ENCODE data around the gene AMER3. TPM values are rescaled to one million over a fixed set of nuclear protein-coding genes. Genes with fewer than 3 reads are reported as not detected.
A peak's percentile ranks its signal among the peaks of the same experiment; 100 is the strongest.

Gene AMER3
- polyA plus RNA-seq, 1 of the 3 experiments (the other 2 are of a cell fraction): under 0.01 TPM

DNA sequence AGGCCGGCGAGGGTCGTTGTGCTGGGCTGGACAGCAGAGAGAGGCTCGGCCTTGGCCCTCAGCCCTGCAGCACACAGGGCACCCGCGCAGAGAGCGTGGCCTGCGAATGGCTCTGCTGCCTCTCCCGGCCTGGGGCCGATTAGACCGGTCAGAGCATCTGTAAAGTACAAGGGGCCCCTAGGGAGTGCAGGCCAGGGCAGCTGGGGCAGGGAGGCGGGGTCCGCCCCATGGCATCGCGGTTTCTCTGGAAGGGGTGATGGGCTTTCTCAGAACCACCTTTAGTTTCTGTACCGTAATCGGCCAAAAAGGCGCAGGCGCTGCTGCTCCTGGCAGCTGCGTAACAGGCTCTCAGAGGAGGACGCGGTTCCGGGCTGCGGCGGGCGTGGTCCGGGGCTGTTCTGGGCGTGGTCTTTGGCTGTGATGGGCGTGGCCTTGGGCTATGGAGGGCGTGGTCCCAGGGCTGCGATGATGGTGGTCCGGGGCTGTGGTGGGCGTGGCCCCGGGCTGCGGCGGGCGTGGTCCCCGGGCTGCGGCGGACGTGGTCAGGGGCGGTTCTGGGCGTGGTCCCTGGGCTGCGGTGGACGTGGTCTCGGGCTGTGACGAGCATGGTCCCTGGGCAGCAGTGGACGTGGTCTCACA is 27.9 kb upstream of the AMER3 start:
- peak; percentile 58 for TF ChIP-seq CHD2 (IDR thresholded peaks at IDR 0.05; ENCODE audit: low read length, partially characterized antibody)
- no peak for TF ChIP-seq SMC3 (IDR thresholded peaks at IDR 0.05; ENCODE audit: low read depth, low read length)
- TF ChIP-seq POLR2AphosphoS5 (IDR thresholded peaks at IDR 0.05; ENCODE audit: low read depth, low read length): peak; percentile 65
- TF ChIP-seq MXI1 (IDR thresholded peaks at IDR 0.05; ENCODE audit: low read depth, low read length): no peak; the same call in none of the 2 replicates
- no peak for TF ChIP-seq FOSL2 (IDR thresholded peaks at IDR 0.05; ENCODE audit: borderline replicate concordance, low read depth)
- peak; percentile 58 for TF ChIP-seq NRF1 (IDR thresholded peaks at IDR 0.05; ENCODE audit: low read depth, low read length)
- peak; percentile 16; the same call in 1 of the 2 replicates for TF ChIP-seq RAD21 (IDR thresholded peaks at IDR 0.05; ENCODE audit: low read length)
- 0 out of 2 replicates have a peak, but pooled peaks have one; percentile 16 for TF ChIP-seq TAF1 (IDR thresholded peaks at IDR 0.05; ENCODE audit: borderline replicate concordance, low read depth, low read length)
- WGBS (ENCODE audit: low lambda C conversion rate): 0% methylated on average over 6 of the region's 48 CpGs
- DNase-seq: peak; percentile 96
- Histone ChIP-seq H3K27ac (ENCODE audit: low read depth in 2 of 2, low read length in 1 of 2) (peak overlapping the region in 1 of 2 experiments; percentile 64; a peak in 2 of 4 replicates), H3K9ac (peak overlapping the region; percentile 65), H2AFZ (ENCODE audit: low read depth) (peak overlapping the region; percentile 90), H3K9me2 (no peaks in the 10 kb centered on the region), H3K27me3 (ENCODE audit: insufficient read depth) (no peaks in the 10 kb centered on the region), H3F3A (replicated peaks; ENCODE audit: insufficient read depth) (no peaks in the 10 kb centered on the region), H3K4me1 (ENCODE audit: control insufficient read depth in 1 of 2, insufficient read depth in 2 of 2, low read depth in 1 of 2, low read length in 1 of 2) (peaks cover 0 to 25% of the 10 kb centered on the region in 2 experiments; a peak in 2 of 4 replicates), H3K36me3 (replicated peaks in 1 of 2; ENCODE audit: control insufficient read depth in 1 of 2, insufficient read depth in 2 of 2, low read length in 1 of 2) (no peaks in the 10 kb centered on the region), H3K4me3 (ENCODE audit: low read depth in 2 of 2, low read length in 1 of 2) (peak overlapping the region; percentile 46 to 62), H3K79me2 (ENCODE audit: insufficient read depth) (no peaks in the 10 kb centered on the region), H3K4me2 (peak overlapping the region; percentile 88), H3K9me3 (no peaks in the 10 kb centered on the region), H4K20me1 (ENCODE audit: insufficient read depth) (no peaks in the 10 kb centered on the region)
- ChIA-PET CTCF (interaction anchor here (0.9 to 1.8 kb wide), 4 partner anchors 11 to 237 kb away, joined by 3 to 7 read pairs (median 4); no protein-coding TSS in a partner anchor), POLR2A (interaction anchor here (3.1 kb wide), 1 partner anchor 16 kb away, joined by 20 read pairs; no protein-coding TSS in a partner anchor)

DNA sequence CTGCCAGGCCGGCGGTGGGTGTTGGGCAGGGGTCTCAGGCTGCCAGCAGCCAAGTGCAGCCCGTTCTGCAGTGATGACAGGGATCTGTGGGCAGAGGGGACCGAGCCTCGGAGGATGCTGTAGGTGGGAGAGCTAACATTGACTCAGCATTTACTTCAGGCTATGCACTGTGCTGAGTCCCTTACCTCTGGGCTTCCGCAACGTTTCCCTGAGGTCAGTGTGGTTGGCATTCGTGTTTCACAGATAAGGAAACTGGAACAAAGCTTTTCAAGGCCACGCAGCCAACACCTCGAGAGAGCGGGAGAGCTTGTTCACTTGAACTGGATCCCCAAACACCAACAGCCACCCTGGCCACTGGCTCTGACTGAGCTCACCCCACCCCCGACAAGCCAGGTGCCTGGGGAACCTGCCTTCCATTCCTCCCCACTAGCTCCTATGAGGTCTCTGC is 27.3 kb upstream of the AMER3 start:
- Histone ChIP-seq H3K27me3 (ENCODE audit: insufficient read depth) (no peaks in the 10 kb centered on the region), H3K36me3 (replicated peaks in 1 of 2; ENCODE audit: control insufficient read depth in 1 of 2, insufficient read depth in 2 of 2, low read length in 1 of 2) (no peaks in the 10 kb centered on the region), H3K27ac (ENCODE audit: low read depth in 2 of 2, low read length in 1 of 2) (peak overlapping the region in 1 of 2 experiments; percentile 11; a peak in 1 of 4 replicates), H4K20me1 (ENCODE audit: insufficient read depth) (no peaks in the 10 kb centered on the region), H3K9ac (no peak overlapping the region), H3K79me2 (ENCODE audit: insufficient read depth) (no peaks in the 10 kb centered on the region), H3F3A (replicated peaks; ENCODE audit: insufficient read depth) (no peaks in the 10 kb centered on the region), H3K4me2 (peak overlapping the region; percentile 88), H3K9me3 (no peaks in the 10 kb centered on the region), H3K4me1 (ENCODE audit: control insufficient read depth in 1 of 2, insufficient read depth in 2 of 2, low read depth in 1 of 2, low read length in 1 of 2) (peaks cover 0 to 25% of the 10 kb centered on the region in 2 experiments; a peak in 2 of 4 replicates), H3K4me3 (ENCODE audit: low read depth in 2 of 2, low read length in 1 of 2) (peak overlapping the region; percentile 46 to 62), H2AFZ (ENCODE audit: low read depth) (no peak overlapping the region), H3K9me2 (no peaks in the 10 kb centered on the region)
- CTCF ChIA-PET: interaction anchor here (0.9 to 1.8 kb wide), 4 partner anchors 11 to 236 kb away, joined by 3 to 7 read pairs (median 4); no protein-coding TSS in a partner anchor
- POLR2A ChIA-PET: interaction anchor here (3.1 kb wide), 1 partner anchor 16 kb away, joined by 20 read pairs; no protein-coding TSS in a partner anchor
- 56% methylated on average over 5 of the region's 12 CpGs for WGBS (ENCODE audit: low lambda C conversion rate)
- DNase-seq: no peak
- no peak for TF ChIP-seq EP300 (IDR thresholded peaks at IDR 0.05; ENCODE audit: borderline replicate concordance in 1 of 2, low read depth in 1 of 2, low read length in 1 of 2)
- TF ChIP-seq MEF2A (IDR thresholded peaks at IDR 0.05; ENCODE audit: borderline replicate concordance, low read depth): no peak
- no peak for TF ChIP-seq RFX5 (IDR thresholded peaks at IDR 0.05; ENCODE audit: low read length)
- TF ChIP-seq, protein P1, sequence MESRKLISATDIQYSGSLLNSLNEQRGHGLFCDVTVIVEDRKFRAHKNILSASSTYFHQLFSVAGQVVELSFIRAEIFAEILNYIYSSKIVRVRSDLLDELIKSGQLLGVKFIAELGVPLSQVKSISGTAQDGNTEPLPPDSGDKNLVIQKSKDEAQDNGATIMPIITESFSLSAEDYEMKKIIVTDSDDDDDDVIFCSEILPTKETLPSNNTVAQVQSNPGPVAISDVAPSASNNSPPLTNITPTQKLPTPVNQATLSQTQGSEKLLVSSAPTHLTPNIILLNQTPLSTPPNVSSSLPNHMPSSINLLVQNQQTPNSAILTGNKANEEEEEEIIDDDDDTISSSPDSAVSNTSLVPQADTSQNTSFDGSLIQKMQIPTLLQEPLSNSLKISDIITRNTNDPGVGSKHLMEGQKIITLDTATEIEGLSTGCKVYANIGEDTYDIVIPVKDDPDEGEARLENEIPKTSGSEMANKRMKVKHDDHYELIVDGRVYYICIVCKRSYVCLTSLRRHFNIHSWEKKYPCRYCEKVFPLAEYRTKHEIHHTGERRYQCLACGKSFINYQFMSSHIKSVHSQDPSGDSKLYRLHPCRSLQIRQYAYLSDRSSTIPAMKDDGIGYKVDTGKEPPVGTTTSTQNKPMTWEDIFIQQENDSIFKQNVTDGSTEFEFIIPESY (IDR thresholded peaks at IDR 0.05; ENCODE audit: borderline replicate concordance, low read depth): no peak
- TF ChIP-seq SMC3 (IDR thresholded peaks at IDR 0.05; ENCODE audit: low read depth, low read length): no peak
- TF ChIP-seq, protein P2, sequence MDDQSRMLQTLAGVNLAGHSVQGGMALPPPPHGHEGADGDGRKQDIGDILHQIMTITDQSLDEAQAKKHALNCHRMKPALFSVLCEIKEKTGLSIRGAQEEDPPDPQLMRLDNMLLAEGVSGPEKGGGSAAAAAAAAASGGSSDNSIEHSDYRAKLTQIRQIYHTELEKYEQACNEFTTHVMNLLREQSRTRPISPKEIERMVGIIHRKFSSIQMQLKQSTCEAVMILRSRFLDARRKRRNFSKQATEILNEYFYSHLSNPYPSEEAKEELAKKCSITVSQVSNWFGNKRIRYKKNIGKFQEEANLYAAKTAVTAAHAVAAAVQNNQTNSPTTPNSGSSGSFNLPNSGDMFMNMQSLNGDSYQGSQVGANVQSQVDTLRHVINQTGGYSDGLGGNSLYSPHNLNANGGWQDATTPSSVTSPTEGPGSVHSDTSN (IDR thresholded peaks at IDR 0.05): no peak
- no peak for TF ChIP-seq FOXJ3 (CRISPR knock-in tag; IDR thresholded peaks at IDR 0.05)
- no peak for TF ChIP-seq RAD21 (IDR thresholded peaks at IDR 0.05; ENCODE audit: low read length)
- TF ChIP-seq NRF1 (IDR thresholded peaks at IDR 0.05; ENCODE audit: low read depth, low read length): no peak
- TF ChIP-seq, protein P3, sequence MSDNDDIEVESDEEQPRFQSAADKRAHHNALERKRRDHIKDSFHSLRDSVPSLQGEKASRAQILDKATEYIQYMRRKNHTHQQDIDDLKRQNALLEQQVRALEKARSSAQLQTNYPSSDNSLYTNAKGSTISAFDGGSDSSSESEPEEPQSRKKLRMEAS (IDR thresholded peaks at IDR 0.05; ENCODE audit: low read depth): no peak
- no peak for TF ChIP-seq SIN3A (IDR thresholded peaks at IDR 0.05; ENCODE audit: borderline replicate concordance, low read depth, low read length)
- TF ChIP-seq, protein P4, sequence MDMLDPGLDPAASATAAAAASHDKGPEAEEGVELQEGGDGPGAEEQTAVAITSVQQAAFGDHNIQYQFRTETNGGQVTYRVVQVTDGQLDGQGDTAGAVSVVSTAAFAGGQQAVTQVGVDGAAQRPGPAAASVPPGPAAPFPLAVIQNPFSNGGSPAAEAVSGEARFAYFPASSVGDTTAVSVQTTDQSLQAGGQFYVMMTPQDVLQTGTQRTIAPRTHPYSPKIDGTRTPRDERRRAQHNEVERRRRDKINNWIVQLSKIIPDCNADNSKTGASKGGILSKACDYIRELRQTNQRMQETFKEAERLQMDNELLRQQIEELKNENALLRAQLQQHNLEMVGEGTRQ (IDR thresholded peaks at IDR 0.05; ENCODE audit: borderline replicate concordance, low read depth, low read length): no peak

Measured in SK-N-SH (cell line).